IMR-90 (cell line): ENCODE measurements around the gene ALAS1. TPM values are rescaled to one million over a fixed set of nuclear protein-coding genes. Genes with fewer than 3 reads are reported as not detected.
"Not testable (repeated sequence)": the region's sequence is repeated elsewhere in the genome, so short reads cannot be mapped to it uniquely, and the experiment has no call there.

ENCODE experiments used
- ATAC-seq: fragments of 200-7000 bp; cut with Tn5 transposase; 2 replicates; pipeline ENCODE4 v1.9.1; 2020; ENCODE audit warnings: low read depth, mild to moderate bottlenecking, moderate library complexity
- BruUV-seq: library from RNA; stranded (reverse); fragments of 400-500 nt; replicated peaks from 2 replicates; lab custom pipeline; 2021; lab: Mats Ljungman, UMichigan
- CTCF ChIA-PET: fragments of 300-600 bp; formaldehyde crosslinking; extraction: SDS; loops from one replicate; lab custom pipeline; 2021; ENCODE audit warnings: antibody characterized with exemption; lab: Yijun Ruan, JAX
- POLR2A ChIA-PET: fragments of 300-600 bp; sonication (Branson Sonifier 250); formaldehyde crosslinking; loops from one replicate; lab custom pipeline; 2022; ENCODE audit warnings: antibody characterized with exemption; ENCODE audit not compliant: unreplicated experiment; lab: Charles Lee
- DNase-seq: peaks from one replicate; pipeline ENCODE4 v3.0.0; 2013
- H2AFZ ChIP-seq: replicated peaks from 2 replicates; pipeline ENCODE3; 2013; ENCODE audit warnings: low read length, mild to moderate bottlenecking; ENCODE audit not compliant: poor library complexity
- H2AK5ac ChIP-seq: 2 replicates; pipeline ENCODE4 v1.6.1; 2013; ENCODE audit warnings: low read depth, low read length, inconsistent platforms
- H2AK9ac ChIP-seq: replicated peaks from 2 replicates; pipeline ENCODE3; 2013; ENCODE audit warnings: mild to moderate bottlenecking, low read depth, low read length, moderate library complexity; ENCODE audit not compliant: poor library complexity
- H2BK120ac ChIP-seq: 2 replicates; pipeline ENCODE4 v1.6.1; 2013; ENCODE audit warnings: low read depth, low read length, inconsistent platforms
- H2BK15ac ChIP-seq: 3 replicates; pipeline ENCODE4 v1.6.1; 2013; ENCODE audit warnings: low read depth, low read length, inconsistent platforms
- H2BK20ac ChIP-seq: 2 replicates; pipeline ENCODE4 v1.6.1; 2013; ENCODE audit warnings: low read depth, mild to moderate bottlenecking, inconsistent platforms, low read length, moderate library complexity
- H2BK5ac ChIP-seq: 2 replicates; pipeline ENCODE4 v1.6.1; 2013; ENCODE audit warnings: mild to moderate bottlenecking, low read depth, low read length, inconsistent platforms; ENCODE audit not compliant: poor library complexity, severe bottlenecking
- H3K14ac ChIP-seq: replicated peaks from 2 replicates; pipeline ENCODE4 v1.6.1; 2013; ENCODE audit warnings: low read depth, low read length, inconsistent platforms
- H3K18ac ChIP-seq: 2 replicates; pipeline ENCODE4 v1.6.1; 2013; ENCODE audit warnings: low read depth, low read length, control low read depth
- H3K23ac ChIP-seq: 2 replicates; pipeline ENCODE4 v1.6.1; 2013; ENCODE audit warnings: low read depth, low read length, inconsistent platforms
- H3K27ac ChIP-seq: 2 replicates; pipeline ENCODE4 v1.5.1; 2013; ENCODE audit warnings: mild to moderate bottlenecking, control low read depth, low read length; ENCODE audit not compliant: insufficient read depth
- H3K27me3 ChIP-seq: 2 replicates; pipeline ENCODE4 v1.6.1; 2013; ENCODE audit warnings: low read length; ENCODE audit not compliant: control insufficient read depth, insufficient read depth
- H3K36me3 ChIP-seq: 2 replicates; pipeline ENCODE4 v1.6.1; 2013; ENCODE audit warnings: low read length, mixed read lengths; ENCODE audit not compliant: control insufficient read depth, insufficient read depth
- H3K4ac ChIP-seq: 2 replicates; pipeline ENCODE4 v1.6.1; 2013; ENCODE audit warnings: low read depth, low read length, inconsistent platforms
- H3K4me1 ChIP-seq: 2 replicates; pipeline ENCODE4 v1.6.1; 2013; ENCODE audit warnings: low read length, mixed read lengths; ENCODE audit not compliant: control insufficient read depth, insufficient read depth
- H3K4me2 ChIP-seq: 2 replicates; pipeline ENCODE4 v1.6.1; 2013; ENCODE audit warnings: low read depth, mild to moderate bottlenecking, control low read depth, low read length, moderate library complexity
- H3K4me3 ChIP-seq: 2 replicates; pipeline ENCODE4 v1.5.1; 2013; ENCODE audit warnings: low read depth, mild to moderate bottlenecking, control low read depth, low read length, moderate library complexity; ENCODE audit not compliant: insufficient read depth
- H3K56ac ChIP-seq: 2 replicates; pipeline ENCODE4 v1.6.1; 2013; ENCODE audit warnings: low read length, inconsistent platforms; ENCODE audit not compliant: insufficient read depth; ENCODE audit errors: extremely low read depth
- H3K79me1 ChIP-seq, 2 experiments: 2 replicates each; pipeline ENCODE4 v1.6.1; 2013; ENCODE audit warnings: low read length in 2 of 2, inconsistent platforms in 1 of 2, low read depth in 1 of 2
- H3K9ac ChIP-seq: 2 replicates; pipeline ENCODE4 v1.6.1; 2013; ENCODE audit warnings: low read depth, low read length, control low read depth
- H3K9me1 ChIP-seq: 2 replicates; pipeline ENCODE4 v1.6.1; 2013; ENCODE audit warnings: low read length, inconsistent platforms; ENCODE audit not compliant: insufficient read depth
- H3K9me3 ChIP-seq: 2 replicates; pipeline ENCODE4 v1.6.1; 2013; ENCODE audit warnings: low read length; ENCODE audit not compliant: control insufficient read depth, insufficient read depth
- H4K20me1 ChIP-seq: 2 replicates; pipeline ENCODE4 v1.6.1; 2013; ENCODE audit warnings: low read length, inconsistent platforms; ENCODE audit not compliant: insufficient read depth
- H4K5ac ChIP-seq: 2 replicates; pipeline ENCODE4 v1.6.1; 2013; ENCODE audit warnings: mild to moderate bottlenecking, low read depth, low read length, control low read depth
- H4K8ac ChIP-seq, 2 experiments: 2 replicates each; pipeline ENCODE4 v1.6.1; 2013; ENCODE audit warnings: low read depth in 2 of 2, low read length in 2 of 2, control low read depth in 1 of 2, inconsistent platforms in 1 of 2
- H4K91ac ChIP-seq: 2 replicates; pipeline ENCODE4 v1.6.1; 2013; ENCODE audit warnings: low read depth, low read length, inconsistent platforms; ENCODE audit not compliant: insufficient read depth
- BHLHE40 ChIP-seq: fragments of 150-350 bp; IDR thresholded peaks from 2 replicates; pipeline ENCODE4 v1.6.1; 2016; ENCODE audit warnings: mild to moderate bottlenecking, low read depth, low read length
- MXI1 ChIP-seq: IDR thresholded peaks from 2 replicates; pipeline ENCODE4 v1.6.1; 2012; ENCODE audit warnings: low read depth, mild to moderate bottlenecking, low read length, moderate library complexity, borderline replicate concordance
- SMC3 ChIP-seq: fragments of 150-350 bp; IDR thresholded peaks from 2 replicates; pipeline ENCODE4 v1.6.1; 2016; ENCODE audit warnings: low read depth, mild to moderate bottlenecking, antibody characterized with exemption, low read length, moderate library complexity
- USF2 ChIP-seq: fragments of 150-350 bp; IDR thresholded peaks from 2 replicates; pipeline ENCODE4 v1.6.1; 2017; ENCODE audit warnings: mild to moderate bottlenecking, antibody characterized with exemption, low read length, low read depth
- WGBS, 2 experiments: methylation state at CpG; one replicate each; pipeline versions ENCODE4 v1.1.5 to v1.1.7; 2013; ENCODE audit warnings: missing lambda C conversion rate in 2 of 2; ENCODE audit not compliant: insufficient read length in 1 of 2; ENCODE audit errors: extremely low coverage in 2 of 2; 5-methylcytosine and 5-hydroxymethylcytosine counted together
- dilution Hi-C: fragments of 300-500 bp; cut with HindIII; formaldehyde crosslinking; loops from one replicate; pipeline ENCODE4 v1.14.3; 2018; ENCODE audit warnings: low sequenced_read_pairs; ENCODE audit not compliant: unreplicated experiment
- in situ Hi-C: fragments of 300-500 bp; cut with MboI; formaldehyde crosslinking; loops from 3 replicates; pipeline ENCODE4 v1.14.3; 2019; ENCODE audit warnings: low sequenced_read_pairs, inconsistent platforms, mixed read lengths
- intact Hi-C: fragments of 100-400 bp; cut with micrococcal nuclease; formaldehyde crosslinking; loops from 2 replicates; pipeline ENCODE4 v1.10.0; 2022
- polyA plus RNA-seq, 3 experiments: library from polyadenylated mRNA; depleted of rRNA; stranded (reverse); fragments of >200 nt; gene quantifications; 2 replicates each; pipeline ENCODE4 v1.2.3, GENCODE V29; 2012; ENCODE audit warnings: low replicate concordance in 1 of 3
- total RNA-seq: library from RNA; depleted of rRNA; stranded (reverse); fragments of >200 nt; gene quantifications from 2 replicates; pipeline ENCODE4 v1.2.3, GENCODE V29; 2012

Gene ALAS1
- total and polyA plus RNA-seq, 2 of the 4 experiments (the other 2 are of a cell fraction): 32.8 to 47.2 TPM

GRCh38 chr3:52150860-52151259 lies 47.1 kb upstream of the ALAS1 start:
- Histone ChIP-seq H3K79me1 (peaks cover 25 to 40% of the 10 kb centered on the region in 2 experiments), H2BK20ac (no peak overlapping the region), H4K91ac (no peak overlapping the region), H3K4me3 (no peak overlapping the region), H2BK120ac (no peak overlapping the region), H3K18ac (no peak overlapping the region), H2AFZ (no peak overlapping the region), H2BK15ac (no peak overlapping the region), H3K56ac (no peak overlapping the region), H3K4me1 (peaks cover 8% of the 10 kb centered on the region), H3K23ac (no peak overlapping the region), H3K27ac (no peak overlapping the region), H2AK9ac (no peak overlapping the region), H3K36me3 (peaks cover 1% of the 10 kb centered on the region; the same call in 1 of the 2 replicates), H4K5ac (no peak overlapping the region), H3K27me3 (no peaks in the 10 kb centered on the region), H4K8ac (no peak overlapping the region), H3K9ac (no peak overlapping the region), H2AK5ac (no peak overlapping the region), H3K9me3 (no peaks in the 10 kb centered on the region), H3K4me2 (no peak overlapping the region), H2BK5ac (no peak overlapping the region), H3K4ac (no peak overlapping the region), H3K14ac (no peak overlapping the region), H4K20me1 (no peaks in the 10 kb centered on the region), H3K9me1 (peaks cover 11% of the 10 kb centered on the region; the same call in 1 of the 2 replicates)
- in situ Hi-C loops: loop anchor here (25.0 kb wide), 1 partner anchor 1814 kb away; the partner anchor contains the start of genes RASSF1, TUSC2 and ZMYND10
- dilution Hi-C loops: no loop called here
- intact Hi-C loops: loop anchor here (5.0 kb wide), 1 partner anchor 46 kb away; the partner anchor contains the start of gene ALAS1
- POLR2A ChIA-PET: no interaction called here
- DNase-seq: no peak
- BruUV-seq: no TSS peak
- CTCF ChIA-PET: interaction anchor here (0.8 kb wide), 1 partner anchor 13 kb away, joined by 6 read pairs; no protein-coding TSS in a partner anchor
- ATAC-seq: no peak
- no CpG with 5 or more reads among the region's 4 CpGs for WGBS, 2 experiments
- TF ChIP-seq MXI1 (no peak), SMC3 (no peak), BHLHE40 (no peak), USF2 (no peak)

- H2BK120ac ChIP-seq, H3K9me3 ChIP-seq, H3K4me2 ChIP-seq, H3K14ac ChIP-seq, H3K56ac ChIP-seq, H4K8ac ChIP-seq, dilution Hi-C loops, H2AK5ac ChIP-seq, DNase-seq, H3K18ac ChIP-seq, H3K9ac ChIP-seq, BruUV-seq, ATAC-seq, H3K23ac ChIP-seq, H2BK5ac ChIP-seq, H2AFZ ChIP-seq, H4K20me1 ChIP-seq, H3K27me3 ChIP-seq, H4K5ac ChIP-seq, H3K4me1 ChIP-seq, H3K4ac ChIP-seq, H2AK9ac ChIP-seq, POLR2A ChIA-PET, CTCF ChIA-PET, H3K27ac ChIP-seq, H2BK20ac ChIP-seq, H4K91ac ChIP-seq, H3K36me3 ChIP-seq, H3K4me3 ChIP-seq, H2BK15ac ChIP-seq: not testable (repeated sequence)
- intact Hi-C loops: loop anchor here (5.0 kb wide), 1 partner anchor 45 kb away; the partner anchor contains the start of gene ALAS1
- in situ Hi-C loops: loop anchor here (25.0 kb wide), 1 partner anchor 1815 kb away; the partner anchor contains the start of genes RASSF1, TUSC2 and ZMYND10
- WGBS, 2 experiments: no CpG with 5 or more reads among the region's 4 CpGs
- Histone ChIP-seq H3K79me1 (peaks cover 25 to 40% of the 10 kb centered on the region in 2 experiments), H3K9me1 (peaks cover 11% of the 10 kb centered on the region; the same call in 1 of the 2 replicates)
These were observed 46.0 kb upstream of the ALAS1 start for GRCh38 chr3:52151991-52152390.
